Measurements from ENCODE around the gene LAMB1. TPM values are rescaled to one million over a fixed set of nuclear protein-coding genes. Genes with fewer than 3 reads are reported as not detected.

Gene LAMB1
- total and polyA plus RNA-seq, 4 donors, result 95.9 to 285 (median 173) TPM

DNA sequence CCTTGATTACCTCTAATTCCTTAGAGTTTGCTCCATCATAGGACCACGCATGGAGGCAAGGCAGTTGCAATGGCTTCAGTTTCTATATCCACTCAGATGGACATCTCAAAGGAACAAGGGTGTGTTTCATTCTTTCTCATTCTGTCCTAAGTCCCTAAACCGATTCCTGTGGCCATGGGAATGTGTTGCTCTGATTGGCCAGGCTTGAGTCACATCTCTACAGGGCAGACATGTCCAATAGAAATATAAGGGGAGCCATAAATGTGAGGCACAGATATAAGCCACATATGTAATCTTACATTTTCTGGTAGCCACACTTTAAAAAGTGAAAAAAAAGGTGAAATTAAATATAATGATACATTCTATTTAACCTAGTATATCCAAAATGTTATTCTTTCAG lies 128.8 kb downstream of the LAMB1 start:
- no peak for DNase-seq
- H3K27ac ChIP-seq (ENCODE audit: low read depth in 1 of 2, low read length in 1 of 2), result no peak overlapping the region
- 87 to 91% methylated on average over 2 of the region's 2 CpGs for WGBS, 2 donors

More for the DNA sequence above, 128.8 kb downstream of the LAMB1 start:
- Histone ChIP-seq H3K9ac (ENCODE audit: insufficient read depth in 1 of 2, low read length in 2 of 2) (no peak overlapping the region), H3K4me3 (no peak overlapping the region), H3K4me1 (ENCODE audit: control insufficient read depth in 5 of 5, insufficient read depth in 5 of 5, low read length in 5 of 5) (peaks cover 0 to 3% (median 0%) of the 10 kb centered on the region in 5 donors), H3K36me3 (ENCODE audit: control insufficient read depth in 4 of 4, insufficient read depth in 4 of 4, low read length in 4 of 4) (no peaks in the 10 kb centered on the region), H3K27me3 (ENCODE audit: control insufficient read depth in 3 of 3, insufficient read depth in 3 of 3, low read length in 2 of 3) (no peaks in the 10 kb centered on the region), H3K9me3 (ENCODE audit: control insufficient read depth in 4 of 4, insufficient read depth in 3 of 4, low read length in 3 of 4) (no peaks in the 10 kb centered on the region)
- TF ChIP-seq, protein P1, sequence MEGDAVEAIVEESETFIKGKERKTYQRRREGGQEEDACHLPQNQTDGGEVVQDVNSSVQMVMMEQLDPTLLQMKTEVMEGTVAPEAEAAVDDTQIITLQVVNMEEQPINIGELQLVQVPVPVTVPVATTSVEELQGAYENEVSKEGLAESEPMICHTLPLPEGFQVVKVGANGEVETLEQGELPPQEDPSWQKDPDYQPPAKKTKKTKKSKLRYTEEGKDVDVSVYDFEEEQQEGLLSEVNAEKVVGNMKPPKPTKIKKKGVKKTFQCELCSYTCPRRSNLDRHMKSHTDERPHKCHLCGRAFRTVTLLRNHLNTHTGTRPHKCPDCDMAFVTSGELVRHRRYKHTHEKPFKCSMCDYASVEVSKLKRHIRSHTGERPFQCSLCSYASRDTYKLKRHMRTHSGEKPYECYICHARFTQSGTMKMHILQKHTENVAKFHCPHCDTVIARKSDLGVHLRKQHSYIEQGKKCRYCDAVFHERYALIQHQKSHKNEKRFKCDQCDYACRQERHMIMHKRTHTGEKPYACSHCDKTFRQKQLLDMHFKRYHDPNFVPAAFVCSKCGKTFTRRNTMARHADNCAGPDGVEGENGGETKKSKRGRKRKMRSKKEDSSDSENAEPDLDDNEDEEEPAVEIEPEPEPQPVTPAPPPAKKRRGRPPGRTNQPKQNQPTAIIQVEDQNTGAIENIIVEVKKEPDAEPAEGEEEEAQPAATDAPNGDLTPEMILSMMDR (IDR thresholded peaks at IDR 0.05; ENCODE audit: control extremely low read depth, extremely low read depth), result no peak
- no peak for ATAC-seq (ENCODE audit: insufficient read depth, low FRiP score)

Small RNA genes lying within 50 kb of the gene (small RNA-seq; reads per million reads assigned to genes)
- gene RF00012 (ENCODE audit: low replicate concordance), result not detected

Other genes starting within 250 kb of the LAMB1 start
- gene SLC26A3, start 199.9 kb downstream of the LAMB1 start, total RNA-seq, result under 1 TPM in 1 of 2 donors, not detected in 1; 0.31 TPM
- gene SLC26A3, start 199.9 kb downstream of the LAMB1 start, polyA plus RNA-seq, result under 1 TPM in 1 of 2 donors, not detected in 1; 0.28 TPM
- 10 to 100 TPM; 66.9 to 93.5 TPM for gene DLD, start 112.0 kb downstream of the LAMB1 start, total RNA-seq
- 100 to 1,000 TPM in 1 of 2 donors, 10 to 100 TPM in 1; 19.3 to 101 TPM for gene DLD, start 112.0 kb downstream of the LAMB1 start, polyA plus RNA-seq
- under 1 TPM; 0.40 to 0.63 TPM for gene LAMB4, start 127.2 kb upstream of the LAMB1 start, total RNA-seq
- under 1 TPM; 0.06 to 0.16 TPM for gene LAMB4, start 127.2 kb upstream of the LAMB1 start, polyA plus RNA-seq

All from lung (tissue), 13 donors.